ENCODE results near the gene RASAL2.
"Not testable (repeated sequence)": the region's sequence is repeated elsewhere in the genome, so short reads cannot be mapped to it uniquely, and the experiment has no call there.

RASAL2 gene

GRCh38 chr1:178168536-178168935 lies 74.6 kb downstream of the RASAL2 start:
- no peak for DNase-seq

GRCh38 chr1:178169649-178170048 lies 75.7 kb downstream of the RASAL2 start:
- DNase-seq = no peak

GRCh38 chr1:178172939-178173338 lies 79.0 kb downstream of the RASAL2 start:
- DNase-seq = no peak

- no peak for DNase-seq
Observed at GRCh38 chr1:178174539-178174938, 80.6 kb downstream of the RASAL2 start.

- DNase-seq = no peak
Observed at GRCh38 chr1:178180405-178180804, 86.5 kb downstream of the RASAL2 start.

GRCh38 chr1:178183796-178184195 lies 89.9 kb downstream of the RASAL2 start:
- no peak for DNase-seq

- no peak for DNase-seq
Observed at GRCh38 chr1:178188306-178188705, 94.4 kb downstream of the RASAL2 start.

GRCh38 chr1:178189814-178190213 lies 95.9 kb downstream of the RASAL2 start:
- no peak for DNase-seq

- DNase-seq = no peak
Observed at GRCh38 chr1:178190881-178191280, 97.0 kb downstream of the RASAL2 start.

- no peak for DNase-seq
Observed at GRCh38 chr1:178192686-178193085, 98.8 kb downstream of the RASAL2 start.

GRCh38 chr1:178196631-178197030 lies 102.7 kb downstream of the RASAL2 start:
- no peak for DNase-seq

GRCh38 chr1:178202095-178202494 lies 108.2 kb downstream of the RASAL2 start:
- not testable (repeated sequence) for DNase-seq

- DNase-seq = not testable (repeated sequence)
Observed at GRCh38 chr1:178202546-178202945, 108.6 kb downstream of the RASAL2 start.

- DNase-seq = not testable (repeated sequence)
Observed at GRCh38 chr1:178208269-178208856, 114.5 kb downstream of the RASAL2 start.

- no peak for DNase-seq
Observed at GRCh38 chr1:178209935-178210334, 116.0 kb downstream of the RASAL2 start.

- DNase-seq = no peak
Observed at GRCh38 chr1:178218550-178218949, 124.6 kb downstream of the RASAL2 start.

- DNase-seq = no peak
Observed at GRCh38 chr1:178220094-178220493, 126.2 kb downstream of the RASAL2 start.

- no peak for DNase-seq
Observed at GRCh38 chr1:178223289-178223688, 129.4 kb downstream of the RASAL2 start.

- DNase-seq = no peak
Observed at GRCh38 chr1:178224358-178224757, 130.5 kb downstream of the RASAL2 start.

GRCh38 chr1:178230881-178231409 lies 137.0 kb downstream of the RASAL2 start:
- DNase-seq = no peak

GRCh38 chr1:178232108-178232507 lies 138.2 kb downstream of the RASAL2 start:
- no peak for DNase-seq

GRCh38 chr1:178232949-178233348 lies 139.0 kb downstream of the RASAL2 start:
- DNase-seq = no peak

- no peak for DNase-seq
Observed at GRCh38 chr1:178237121-178237520, 143.2 kb downstream of the RASAL2 start.

- no peak for DNase-seq
Observed at GRCh38 chr1:178238722-178239510, 145.0 kb downstream of the RASAL2 start.

Data from NCI-H187 treated with DMSO at 0.1 percent for 48 hours (cell line).